ENCODE measurements around the gene PPIL3.
A peak's percentile ranks its signal among the peaks of the same experiment; 100 is the strongest.
"Not testable (repeated sequence)": the region's sequence is repeated elsewhere in the genome, so short reads cannot be mapped to it uniquely, and the experiment has no call there.

PPIL3 gene

DNA sequence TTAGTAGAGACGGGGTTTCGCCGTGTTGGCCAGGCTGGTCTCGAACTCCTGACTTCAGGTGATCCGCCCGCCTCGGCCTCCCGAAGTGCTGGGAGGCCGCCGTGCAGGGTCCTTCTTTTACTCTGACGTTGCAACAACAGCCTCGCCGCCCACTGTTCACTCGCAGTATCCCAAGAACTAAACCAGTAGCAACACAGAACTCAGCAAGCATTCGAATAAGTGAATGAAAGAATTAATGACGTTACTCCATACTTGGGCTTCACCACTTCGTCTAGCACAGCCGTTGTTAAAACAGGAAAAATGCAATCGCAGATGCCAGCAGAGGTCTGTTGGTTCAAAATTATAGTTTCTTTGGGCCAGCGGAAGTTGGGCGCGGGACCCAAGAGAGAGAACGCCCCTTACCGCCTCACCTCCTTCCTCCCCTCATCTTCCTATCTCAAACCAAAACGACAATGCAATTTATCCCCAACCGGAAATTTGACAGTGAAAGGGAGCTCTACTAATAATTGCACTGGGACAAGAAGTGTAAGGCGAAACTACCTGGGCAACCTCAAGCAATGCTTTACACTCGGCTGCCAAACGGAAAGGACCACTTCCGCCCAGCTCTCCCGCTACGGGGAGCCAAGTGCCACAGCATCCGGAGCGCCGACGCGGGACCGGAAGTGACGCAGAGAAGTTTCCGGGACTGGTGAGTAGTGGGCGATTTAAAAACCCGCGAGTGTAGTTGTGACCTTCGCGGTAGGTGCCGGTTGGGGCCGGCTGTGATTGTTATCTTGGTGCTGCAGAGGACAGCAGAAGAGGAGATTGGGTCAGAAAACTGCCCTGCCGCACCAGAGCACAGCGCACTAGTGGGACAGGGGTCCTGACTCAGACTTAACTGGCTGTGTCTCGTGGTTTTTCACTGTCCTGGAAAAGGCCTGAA is at the start of gene PPIL3, which contains the start of gene NIF3L1:
TSS of gene PPIL3 (minus strand) at position 374 of the 922 bp plus-strand sequence. CDS start 1,462 bp downstream, outside the sequence.
TSS of gene NIF3L1 (plus strand) at position 668 of the 922 bp plus-strand sequence. CDS start 2,573 bp downstream, outside the sequence.
- peak; percentile 96 for DNase-seq

GRCh38 chr2:200930947-200931626 is 42.2 kb upstream of the PPIL3 start:
- no peak for DNase-seq

DNA sequence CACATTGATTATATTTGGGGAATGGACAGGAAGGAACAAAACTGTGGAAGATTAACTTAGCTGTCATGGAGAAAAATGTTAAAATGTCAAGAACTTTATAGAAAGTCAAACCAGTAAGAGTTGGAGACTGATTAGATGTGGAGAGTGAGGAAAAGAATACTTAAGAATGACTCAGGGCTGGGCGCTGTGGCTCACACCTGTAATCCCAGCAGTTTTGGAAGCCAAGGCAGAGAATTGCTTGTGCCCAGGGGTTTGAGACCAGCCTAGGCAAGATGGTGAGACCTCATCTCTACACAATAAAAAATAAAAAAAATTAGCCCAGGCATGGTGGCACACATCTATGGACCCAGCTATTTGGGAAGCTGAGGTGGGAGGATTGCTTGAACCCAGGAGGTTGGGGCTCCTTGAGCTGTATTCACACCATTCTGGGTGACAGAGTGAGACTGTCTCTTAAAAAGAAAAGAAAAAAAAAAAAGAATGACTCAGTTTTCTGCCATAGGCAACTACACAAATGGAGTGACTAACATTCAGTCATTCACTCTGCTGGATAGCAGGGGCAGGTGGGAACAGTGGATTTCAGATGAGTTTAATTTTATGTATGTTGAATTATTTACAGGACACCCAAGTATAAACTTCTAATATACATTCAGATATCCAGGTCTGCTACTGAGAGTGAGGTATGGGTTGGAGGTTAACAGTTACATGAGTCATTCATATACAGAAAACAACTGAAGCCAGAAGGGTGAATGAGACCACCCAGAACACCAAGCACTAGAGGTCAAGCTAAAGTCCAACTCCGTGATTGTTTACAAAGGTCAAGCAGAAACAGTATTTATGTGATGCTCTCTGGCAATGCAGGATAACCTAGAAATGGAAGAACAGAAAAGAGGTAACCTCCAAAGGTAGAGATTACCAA is 40.7 kb upstream of the PPIL3 start:
- no peak for DNase-seq

DNA sequence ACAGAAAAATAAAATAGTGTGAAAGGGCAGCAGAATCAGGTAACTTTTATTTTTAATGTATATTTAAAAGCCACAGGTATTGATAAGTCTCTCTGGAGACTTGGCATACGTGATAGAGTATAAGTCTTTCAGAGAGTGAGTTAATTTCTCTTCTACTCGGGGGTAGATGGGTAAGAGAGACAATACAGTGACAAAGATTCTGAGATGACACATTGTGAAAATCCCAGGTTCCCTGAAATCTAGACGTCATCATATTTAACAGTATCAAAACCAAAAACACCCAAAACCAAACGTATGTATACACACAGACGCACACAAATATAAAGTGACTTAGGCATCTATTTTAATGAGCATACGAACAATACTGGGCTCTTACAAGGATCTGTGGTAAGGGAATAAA is 33.6 kb upstream of the PPIL3 start:
- no peak for DNase-seq

DNA sequence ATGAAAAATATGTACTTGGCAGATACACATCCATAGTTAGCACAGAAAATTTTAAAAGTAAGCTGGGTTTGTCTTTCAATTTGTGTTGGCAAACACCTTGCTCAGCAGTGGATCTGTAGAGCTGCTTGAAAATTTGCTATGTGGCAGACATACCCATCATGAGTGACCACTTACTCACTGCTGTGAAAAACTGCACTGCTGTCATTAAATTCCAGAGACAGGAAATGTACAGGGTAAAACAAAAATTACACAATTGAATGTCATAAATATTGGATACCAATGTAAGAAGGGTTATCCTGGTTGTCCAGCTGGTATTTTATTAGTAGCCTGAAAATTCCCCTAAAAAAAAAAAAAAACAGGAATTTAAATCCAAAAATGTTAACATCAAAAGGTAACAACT is 24.8 kb upstream of the PPIL3 start:
- DNase-seq = no peak

GRCh38 chr2:200909958-200910357 is 21.1 kb upstream of the PPIL3 start:
- no peak for DNase-seq

GRCh38 chr2:200905618-200906296 is 16.9 kb upstream of the PPIL3 start:
- peak; percentile 43 for DNase-seq

DNA sequence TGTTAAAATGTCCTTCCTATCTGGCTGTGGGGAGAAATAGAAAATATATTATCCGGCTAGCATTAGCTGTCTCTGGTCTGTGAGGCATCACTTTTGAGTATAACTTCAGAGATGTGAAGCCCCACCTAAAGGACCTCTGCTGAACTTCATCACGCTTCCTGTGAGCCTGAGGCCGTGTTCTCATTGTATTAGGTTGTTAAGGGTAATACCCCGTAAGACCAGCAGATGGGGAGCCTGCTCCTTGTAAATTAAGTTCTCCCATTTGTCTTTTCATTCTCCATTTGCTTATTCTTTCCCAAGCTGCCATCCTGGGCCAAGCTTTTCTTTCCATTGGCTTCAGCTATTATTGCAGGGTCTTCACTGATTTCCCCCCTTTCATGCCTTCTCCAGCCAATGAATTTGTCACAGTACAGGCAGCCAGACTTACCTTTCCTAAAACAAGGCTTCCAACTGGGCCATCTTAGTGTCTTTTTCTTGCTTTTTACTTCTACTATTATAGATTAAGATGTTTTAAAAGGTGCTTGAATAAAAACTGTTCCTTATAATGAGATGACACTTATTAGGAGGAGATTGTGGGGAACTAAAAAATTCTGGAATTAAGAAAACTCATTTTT is 12.7 kb upstream of the PPIL3 start:
- DNase-seq = peak; percentile 65

- DNase-seq = no peak
Measured at GRCh38 chr2:200899482-200899881, 10.6 kb upstream of the PPIL3 start.

- DNase-seq = not testable (repeated sequence)
Measured at GRCh38 chr2:200881715-200882249, 7.1 kb downstream of the PPIL3 start.

GRCh38 chr2:200878289-200878880 is 10.5 kb downstream of the PPIL3 start:
- no peak for DNase-seq

- no peak for DNase-seq
Measured at GRCh38 chr2:200877443-200877842, 11.4 kb downstream of the PPIL3 start.

DNA sequence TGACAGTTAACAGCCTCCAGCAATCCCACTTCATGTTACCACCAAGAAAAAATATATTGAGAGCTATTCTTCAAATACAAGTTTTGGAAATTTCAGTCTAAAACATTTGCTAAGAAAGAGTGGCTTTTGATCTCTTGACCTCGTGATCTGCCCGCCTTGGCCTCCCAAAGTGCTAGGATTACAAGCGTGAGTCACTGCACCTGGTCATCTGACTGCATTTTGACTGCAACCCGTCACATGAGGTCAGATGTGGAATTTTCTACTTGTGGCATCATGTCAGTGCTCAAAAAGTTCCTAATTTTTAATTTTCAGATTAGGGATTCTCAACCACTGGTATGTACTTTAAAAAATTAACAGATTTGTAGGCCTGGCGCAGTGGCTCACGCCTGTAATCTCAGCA is 15.3 kb downstream of the PPIL3 start:
- DNase-seq = no peak

GRCh38 chr2:200871151-200871550 is 17.7 kb downstream of the PPIL3 start:
- DNase-seq = no peak

GRCh38 chr2:200869014-200869413 is 19.9 kb downstream of the PPIL3 start:
- no peak for DNase-seq

GRCh38 chr2:200864176-200865034 is 24.5 kb downstream of the PPIL3 start, which contains the start of gene CLK1:
Gene CLK1, minus strand, starts transcription at chr2:200864658. Its CDS starts 2,796 bp downstream, at chr2:200861862.
- DNase-seq = peak; percentile 99

GRCh38 chr2:200863782-200864175 is 25.1 kb downstream of the PPIL3 start:
- DNase-seq = no peak

DNA sequence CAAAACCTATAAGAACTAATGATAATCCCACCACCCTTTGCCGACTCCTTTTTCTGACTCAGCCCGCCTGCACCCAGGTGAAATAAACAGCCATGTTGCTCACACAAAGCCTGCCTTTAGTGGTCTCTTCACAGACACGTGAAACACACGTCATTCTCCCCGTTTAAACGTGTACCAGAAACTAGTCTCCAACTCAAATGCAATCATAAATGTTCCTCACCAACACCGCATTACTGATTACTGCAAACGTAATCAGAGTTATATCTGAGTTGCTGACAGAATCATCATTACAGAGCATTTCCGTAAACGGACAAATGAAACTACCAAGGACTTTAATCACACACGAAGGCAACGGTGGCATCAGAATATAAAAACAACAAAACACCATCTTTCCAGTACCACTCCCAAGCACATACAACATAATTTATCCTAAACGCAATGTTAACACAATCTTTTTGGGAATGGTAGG is 26.3 kb downstream of the PPIL3 start:
- DNase-seq = peak; percentile 55

DNA sequence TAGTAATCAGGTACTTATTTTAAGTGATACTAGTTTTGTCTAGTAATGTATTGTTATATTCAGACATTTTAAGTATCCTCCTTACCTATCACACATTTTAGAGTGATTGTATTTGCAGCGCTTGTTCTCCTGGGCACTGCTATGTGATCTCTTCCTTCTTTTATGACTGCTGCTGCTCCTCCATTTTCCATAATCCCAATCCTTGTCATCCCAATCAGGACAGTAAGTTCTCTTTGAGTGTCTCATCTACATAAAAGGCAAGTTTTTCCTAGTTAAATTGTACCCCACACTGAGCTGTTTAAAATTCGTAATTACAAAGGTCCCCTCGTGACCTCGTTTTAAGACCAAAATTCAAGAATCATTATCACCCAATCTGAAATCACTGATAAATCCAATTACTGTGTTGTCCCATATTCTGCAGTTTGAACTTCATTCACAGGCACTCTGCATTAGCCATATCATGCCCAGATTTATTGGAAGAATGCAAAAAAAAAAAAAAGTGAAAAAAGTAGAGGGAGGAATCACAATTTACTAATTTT is 27.2 kb downstream of the PPIL3 start:
- DNase-seq = no peak

Measured in activated CD8-positive, alpha-beta memory T cell treated with anti-CD3 and anti-CD28 coated beads, Interleukin-2, amount 50 U/mL, for 4 hours (primary cell).